ENCODE data around the gene ZMYM4.

GRCh38 chr1:35454616-35455015 lies 186.1 kb downstream of the ZMYM4 start:
- TF ChIP-seq CREB5 (CRISPR knock-in tag; IDR thresholded peaks at IDR 0.05; ENCODE audit: low read depth) (no peak), ZFP3 (CRISPR knock-in tag; IDR thresholded peaks at IDR 0.05) (no peak), SNAI2 (CRISPR knock-in tag; IDR thresholded peaks at IDR 0.05) (no peak)

Data from SK-N-SH treated with all-trans-retinoic acid at 6 μM for 48 hours (cell line).